Measurements from ENCODE around the gene MSI2.

DNA sequence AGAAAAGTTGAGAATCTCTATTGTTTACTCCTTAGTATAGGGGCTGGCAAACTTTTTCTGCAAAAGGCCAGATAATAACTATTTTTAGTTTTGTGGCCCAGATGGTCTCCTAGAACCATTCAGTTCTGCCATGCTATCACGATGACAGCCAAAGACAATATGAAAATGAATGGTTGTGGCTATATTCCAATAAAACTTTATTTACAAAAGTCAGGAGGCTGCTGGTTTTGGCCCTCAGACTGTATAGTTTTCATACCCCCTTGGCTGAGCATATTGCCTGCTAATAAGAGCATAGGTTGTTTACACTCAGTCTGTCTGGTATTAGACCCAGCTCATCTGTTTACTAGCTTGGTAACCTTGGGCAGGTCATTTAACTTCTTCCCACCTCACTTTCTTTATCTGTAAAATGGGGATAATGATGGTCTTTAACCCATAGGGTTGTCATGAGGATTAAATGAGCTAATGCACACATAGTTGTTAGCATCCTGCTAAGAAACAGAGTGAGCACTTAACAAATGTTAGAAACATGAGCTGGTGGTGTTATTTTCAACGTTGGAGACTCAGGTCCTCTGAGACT is 156.3 kb downstream of the MSI2 start:
- TF ChIP-seq, protein P1, sequence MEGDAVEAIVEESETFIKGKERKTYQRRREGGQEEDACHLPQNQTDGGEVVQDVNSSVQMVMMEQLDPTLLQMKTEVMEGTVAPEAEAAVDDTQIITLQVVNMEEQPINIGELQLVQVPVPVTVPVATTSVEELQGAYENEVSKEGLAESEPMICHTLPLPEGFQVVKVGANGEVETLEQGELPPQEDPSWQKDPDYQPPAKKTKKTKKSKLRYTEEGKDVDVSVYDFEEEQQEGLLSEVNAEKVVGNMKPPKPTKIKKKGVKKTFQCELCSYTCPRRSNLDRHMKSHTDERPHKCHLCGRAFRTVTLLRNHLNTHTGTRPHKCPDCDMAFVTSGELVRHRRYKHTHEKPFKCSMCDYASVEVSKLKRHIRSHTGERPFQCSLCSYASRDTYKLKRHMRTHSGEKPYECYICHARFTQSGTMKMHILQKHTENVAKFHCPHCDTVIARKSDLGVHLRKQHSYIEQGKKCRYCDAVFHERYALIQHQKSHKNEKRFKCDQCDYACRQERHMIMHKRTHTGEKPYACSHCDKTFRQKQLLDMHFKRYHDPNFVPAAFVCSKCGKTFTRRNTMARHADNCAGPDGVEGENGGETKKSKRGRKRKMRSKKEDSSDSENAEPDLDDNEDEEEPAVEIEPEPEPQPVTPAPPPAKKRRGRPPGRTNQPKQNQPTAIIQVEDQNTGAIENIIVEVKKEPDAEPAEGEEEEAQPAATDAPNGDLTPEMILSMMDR (conservative IDR thresholded peaks at IDR 0.05; ENCODE audit: low read length) = no peak
- TF ChIP-seq EZH2phosphoT487 (IDR thresholded peaks at IDR 0.05; ENCODE audit: borderline replicate concordance, low read depth, low read length) = no peak
